ENCODE results near the gene TNRC6A. TPM values are rescaled to one million over a fixed set of nuclear protein-coding genes. Genes with fewer than 3 reads are reported as not detected.
"Not testable (repeated sequence)": the region's sequence is repeated elsewhere in the genome, so short reads cannot be mapped to it uniquely, and the experiment has no call there.

The TNRC6A gene
- total RNA-seq, 1 experiment from 2014 or later, result 41.7 TPM

DNA sequence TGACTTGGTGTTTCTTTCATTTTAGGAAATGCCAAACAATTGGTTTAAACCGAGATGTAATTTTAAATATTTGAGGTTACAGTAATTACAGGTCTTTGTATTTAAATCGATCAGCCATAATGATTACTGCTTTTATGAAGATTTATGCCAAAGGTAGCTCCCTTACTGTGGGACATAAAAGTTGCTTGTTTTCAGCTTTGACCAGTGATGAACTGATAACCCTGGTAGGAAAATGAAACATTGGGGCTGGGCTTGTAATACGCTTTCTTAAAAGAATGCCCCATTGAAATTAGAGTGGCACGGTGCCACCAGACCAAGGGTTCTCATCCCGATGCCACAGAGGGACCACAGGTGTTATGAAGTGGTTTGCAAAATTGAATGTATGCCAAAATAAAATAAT is 7.3 kb downstream of the TNRC6A start:
- H3K36me3 ChIP-seq (replicated peaks; ENCODE audit: control insufficient read depth, insufficient read depth, low read length), result peaks cover 7% of the 10 kb centered on the region
- no peaks in the 10 kb centered on the region for H3K27me3 ChIP-seq (ENCODE audit: control insufficient read depth, insufficient read depth, low read length)
- H3K4me3 ChIP-seq (ENCODE audit: insufficient read depth, low read depth, low read length), result no peak overlapping the region
- DNase-seq, result no peak

GRCh38 chr16:24737391-24737871 is 8.0 kb downstream of the TNRC6A start:
- Histone ChIP-seq H3K36me3 (replicated peaks; ENCODE audit: control insufficient read depth, insufficient read depth, low read length) (peaks cover 5% of the 10 kb centered on the region), H3K4me3 (ENCODE audit: insufficient read depth, low read depth, low read length) (no peak overlapping the region), H3K27me3 (ENCODE audit: control insufficient read depth, insufficient read depth, low read length) (no peaks in the 10 kb centered on the region)
- DNase-seq, result no peak

DNA sequence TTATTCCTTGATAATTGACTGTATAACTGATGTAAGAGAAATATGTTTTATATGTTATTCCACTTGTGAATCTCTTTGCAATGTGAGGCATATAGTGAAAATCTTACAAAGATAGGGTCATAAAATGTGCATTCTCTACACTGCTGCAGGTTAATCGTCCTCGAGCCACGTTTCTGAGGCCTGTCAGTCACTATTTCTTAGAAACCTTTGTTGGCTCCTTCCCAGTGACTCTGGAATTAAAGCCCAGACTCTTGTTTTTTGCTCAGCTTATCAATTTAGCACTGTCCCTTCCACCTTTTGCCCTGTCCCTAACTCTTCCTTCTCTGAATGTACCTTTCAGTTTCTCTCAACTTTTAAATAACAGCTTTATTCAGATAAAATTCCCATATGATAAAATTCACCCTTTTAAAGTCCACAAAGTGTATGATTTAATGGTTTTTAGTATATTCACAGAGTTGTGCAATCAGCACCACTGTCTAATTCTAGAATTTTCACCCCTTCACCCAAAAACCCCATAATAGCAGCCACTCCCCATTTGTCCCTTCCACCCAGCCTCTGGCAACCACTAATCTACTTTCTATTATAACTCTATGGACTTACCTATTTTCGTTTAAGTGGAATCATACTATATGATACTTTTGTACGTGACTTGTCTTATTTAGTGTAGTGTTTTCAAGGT is 8.6 kb downstream of the TNRC6A start:
- H3K27me3 ChIP-seq (ENCODE audit: control insufficient read depth, insufficient read depth, low read length), result no peaks in the 10 kb centered on the region
- H3K4me3 ChIP-seq (ENCODE audit: insufficient read depth, low read depth, low read length), result no peak overlapping the region
- H3K36me3 ChIP-seq (replicated peaks; ENCODE audit: control insufficient read depth, insufficient read depth, low read length), result peaks cover 2% of the 10 kb centered on the region; the same call in 1 of the 2 replicates
- DNase-seq, result no peak

- Histone ChIP-seq H3K27me3 (ENCODE audit: control insufficient read depth, insufficient read depth, low read length) (no peaks in the 10 kb centered on the region), H3K4me3 (ENCODE audit: insufficient read depth, low read depth, low read length) (no peak overlapping the region), H3K36me3 (replicated peaks; ENCODE audit: control insufficient read depth, insufficient read depth, low read length) (no peaks in the 10 kb centered on the region; the same call in 1 of the 2 replicates)
- DNase-seq, result no peak
Measured at GRCh38 chr16:24738895-24739294, 9.4 kb downstream of the TNRC6A start.

GRCh38 chr16:24741862-24742261 is 12.4 kb downstream of the TNRC6A start:
- no peaks in the 10 kb centered on the region for H3K27me3 ChIP-seq (ENCODE audit: control insufficient read depth, insufficient read depth, low read length)
- H3K36me3 ChIP-seq (replicated peaks; ENCODE audit: control insufficient read depth, insufficient read depth, low read length), result no peaks in the 10 kb centered on the region; the same call in 1 of the 2 replicates
- DNase-seq, result no peak
- no peak overlapping the region for H3K4me3 ChIP-seq (ENCODE audit: insufficient read depth, low read depth, low read length)

GRCh38 chr16:24742610-24743009 is 13.2 kb downstream of the TNRC6A start:
- not testable (repeated sequence) for H3K27me3 ChIP-seq (ENCODE audit: control insufficient read depth, insufficient read depth, low read length); H3K4me3 ChIP-seq (ENCODE audit: insufficient read depth, low read depth, low read length); DNase-seq; H3K36me3 ChIP-seq (replicated peaks; ENCODE audit: control insufficient read depth, insufficient read depth, low read length)

- DNase-seq, result no peak
- no peaks in the 10 kb centered on the region; the same call in 1 of the 2 replicates for H3K36me3 ChIP-seq (replicated peaks; ENCODE audit: control insufficient read depth, insufficient read depth, low read length)
- H3K27me3 ChIP-seq (ENCODE audit: control insufficient read depth, insufficient read depth, low read length), result no peaks in the 10 kb centered on the region
- no peak overlapping the region for H3K4me3 ChIP-seq (ENCODE audit: insufficient read depth, low read depth, low read length)
Measured at GRCh38 chr16:24745391-24745790, 15.9 kb downstream of the TNRC6A start.

- no peak overlapping the region for H3K4me3 ChIP-seq (ENCODE audit: insufficient read depth, low read depth, low read length)
- no peak for DNase-seq
- no peaks in the 10 kb centered on the region for H3K27me3 ChIP-seq (ENCODE audit: control insufficient read depth, insufficient read depth, low read length)
- H3K36me3 ChIP-seq (replicated peaks; ENCODE audit: control insufficient read depth, insufficient read depth, low read length), result no peaks in the 10 kb centered on the region; the same call in 1 of the 2 replicates
Measured at GRCh38 chr16:24745791-24746190, 16.3 kb downstream of the TNRC6A start.

DNA sequence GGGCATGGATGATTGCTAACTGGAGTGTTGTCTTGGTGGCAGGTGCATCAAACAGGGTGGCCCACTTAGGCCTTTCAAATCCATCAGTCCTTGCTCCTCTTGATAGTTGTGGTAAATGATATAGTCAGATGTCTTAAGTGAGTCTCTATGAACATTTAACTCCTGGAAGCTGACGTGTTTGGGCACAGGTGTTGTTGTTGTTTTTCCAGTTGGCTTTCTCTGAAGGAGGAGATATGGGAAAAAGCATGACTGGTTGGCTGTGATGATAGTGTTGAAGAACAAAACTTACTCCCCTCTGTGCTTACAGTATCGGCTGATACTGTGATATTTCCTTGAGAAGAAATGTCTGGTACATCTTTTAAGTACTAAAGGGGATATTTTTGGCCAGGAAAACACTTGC is 18.0 kb downstream of the TNRC6A start:
- Histone ChIP-seq H3K36me3 (replicated peaks; ENCODE audit: control insufficient read depth, insufficient read depth, low read length) (no peaks in the 10 kb centered on the region; the same call in 1 of the 2 replicates), H3K27me3 (ENCODE audit: control insufficient read depth, insufficient read depth, low read length) (no peaks in the 10 kb centered on the region), H3K4me3 (ENCODE audit: insufficient read depth, low read depth, low read length) (no peak overlapping the region)
- DNase-seq, result no peak

- Histone ChIP-seq H3K27me3 (ENCODE audit: control insufficient read depth, insufficient read depth, low read length) (no peaks in the 10 kb centered on the region), H3K4me3 (ENCODE audit: insufficient read depth, low read depth, low read length) (no peak overlapping the region), H3K36me3 (replicated peaks; ENCODE audit: control insufficient read depth, insufficient read depth, low read length) (no peaks in the 10 kb centered on the region)
- no peak for DNase-seq
Measured at GRCh38 chr16:24748242-24748641, 18.8 kb downstream of the TNRC6A start.

GRCh38 chr16:24749310-24749709 is 19.9 kb downstream of the TNRC6A start:
- Histone ChIP-seq H3K27me3 (ENCODE audit: control insufficient read depth, insufficient read depth, low read length) (no peaks in the 10 kb centered on the region), H3K36me3 (replicated peaks; ENCODE audit: control insufficient read depth, insufficient read depth, low read length) (no peaks in the 10 kb centered on the region), H3K4me3 (ENCODE audit: insufficient read depth, low read depth, low read length) (no peak overlapping the region)
- DNase-seq, result no peak

GRCh38 chr16:24749872-24750271 is 20.4 kb downstream of the TNRC6A start:
- DNase-seq; H3K27me3 ChIP-seq (ENCODE audit: control insufficient read depth, insufficient read depth, low read length); H3K4me3 ChIP-seq (ENCODE audit: insufficient read depth, low read depth, low read length); H3K36me3 ChIP-seq (replicated peaks; ENCODE audit: control insufficient read depth, insufficient read depth, low read length): not testable (repeated sequence)

DNA sequence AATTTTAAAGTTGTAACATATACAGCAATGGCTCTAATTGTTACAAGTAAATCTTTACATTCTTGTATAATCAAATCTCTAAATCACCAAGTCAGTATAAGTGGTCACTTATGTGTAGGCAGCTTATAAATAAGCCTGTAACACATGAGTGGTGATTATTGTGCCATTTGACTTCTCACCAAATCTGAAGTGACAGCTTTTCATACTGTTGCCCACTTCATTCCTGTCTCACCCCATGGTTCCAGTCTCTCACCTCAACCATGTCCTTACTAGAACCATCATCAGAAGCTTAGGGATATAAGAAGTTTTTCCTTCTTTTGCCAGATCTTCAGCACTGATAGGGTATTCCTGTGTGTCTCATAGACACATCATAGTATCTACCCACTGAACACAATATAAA is 23.5 kb downstream of the TNRC6A start:
- Histone ChIP-seq H3K4me3 (ENCODE audit: insufficient read depth, low read depth, low read length) (no peak overlapping the region), H3K36me3 (replicated peaks; ENCODE audit: control insufficient read depth, insufficient read depth, low read length) (no peaks in the 10 kb centered on the region), H3K27me3 (ENCODE audit: control insufficient read depth, insufficient read depth, low read length) (no peaks in the 10 kb centered on the region)
- DNase-seq, result no peak

GRCh38 chr16:24753437-24753836 is 24.0 kb downstream of the TNRC6A start:
- Histone ChIP-seq H3K36me3 (replicated peaks; ENCODE audit: control insufficient read depth, insufficient read depth, low read length) (peaks cover 2% of the 10 kb centered on the region; the same call in 1 of the 2 replicates), H3K27me3 (ENCODE audit: control insufficient read depth, insufficient read depth, low read length) (no peaks in the 10 kb centered on the region), H3K4me3 (ENCODE audit: insufficient read depth, low read depth, low read length) (no peak overlapping the region)
- no peak for DNase-seq

DNA sequence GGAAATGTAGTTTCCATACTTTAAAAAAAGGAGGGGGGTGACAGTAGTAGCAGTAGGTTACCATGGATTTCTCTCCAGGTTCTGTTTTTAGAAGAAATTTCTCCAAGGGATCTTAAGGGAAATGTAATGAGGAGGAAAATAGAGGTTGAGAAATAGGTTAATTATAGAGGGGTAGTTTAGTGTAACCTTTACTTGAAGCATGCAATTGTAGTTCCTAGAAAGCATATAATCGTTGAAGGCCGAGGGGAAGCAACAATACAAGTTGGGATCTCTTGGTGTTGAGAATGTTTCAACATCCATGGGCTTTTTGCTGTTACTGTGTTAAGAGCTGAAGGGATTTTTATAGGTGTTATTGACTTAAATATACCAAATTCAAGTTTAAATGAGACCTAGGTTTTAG is 25.1 kb downstream of the TNRC6A start:
- no peaks in the 10 kb centered on the region for H3K27me3 ChIP-seq (ENCODE audit: control insufficient read depth, insufficient read depth, low read length)
- H3K36me3 ChIP-seq (replicated peaks; ENCODE audit: control insufficient read depth, insufficient read depth, low read length), result peaks cover 3% of the 10 kb centered on the region; the same call in 1 of the 2 replicates
- DNase-seq, result no peak
- no peak overlapping the region for H3K4me3 ChIP-seq (ENCODE audit: insufficient read depth, low read depth, low read length)

Data from H7 (cell line).